HL-60 (cell line): ENCODE results near the gene USP10.

ENCODE experiments used
- GABPA ChIP-seq: IDR thresholded peaks from 2 replicates; pipeline ENCODE4 v1.6.1; 2012; ENCODE audit warnings: low read depth
- POLR2AphosphoS5 ChIP-seq: IDR thresholded peaks from 2 replicates; pipeline ENCODE4 v1.6.1; 2012; ENCODE audit warnings: low read depth
- TF ChIP-seq, protein P1 (sequence below): IDR thresholded peaks from one replicate; pipeline ENCODE4 v1.5.1; 2011; ENCODE audit warnings: low read length, control low read depth, inconsistent platforms; ENCODE audit not compliant: insufficient read depth
- TF ChIP-seq, protein P2 (sequence below): IDR thresholded peaks from 2 replicates; pipeline ENCODE4 v1.6.1; 2012; ENCODE audit warnings: low read depth; ENCODE audit not compliant: insufficient replicate concordance

- TF ChIP-seq, protein P1, sequence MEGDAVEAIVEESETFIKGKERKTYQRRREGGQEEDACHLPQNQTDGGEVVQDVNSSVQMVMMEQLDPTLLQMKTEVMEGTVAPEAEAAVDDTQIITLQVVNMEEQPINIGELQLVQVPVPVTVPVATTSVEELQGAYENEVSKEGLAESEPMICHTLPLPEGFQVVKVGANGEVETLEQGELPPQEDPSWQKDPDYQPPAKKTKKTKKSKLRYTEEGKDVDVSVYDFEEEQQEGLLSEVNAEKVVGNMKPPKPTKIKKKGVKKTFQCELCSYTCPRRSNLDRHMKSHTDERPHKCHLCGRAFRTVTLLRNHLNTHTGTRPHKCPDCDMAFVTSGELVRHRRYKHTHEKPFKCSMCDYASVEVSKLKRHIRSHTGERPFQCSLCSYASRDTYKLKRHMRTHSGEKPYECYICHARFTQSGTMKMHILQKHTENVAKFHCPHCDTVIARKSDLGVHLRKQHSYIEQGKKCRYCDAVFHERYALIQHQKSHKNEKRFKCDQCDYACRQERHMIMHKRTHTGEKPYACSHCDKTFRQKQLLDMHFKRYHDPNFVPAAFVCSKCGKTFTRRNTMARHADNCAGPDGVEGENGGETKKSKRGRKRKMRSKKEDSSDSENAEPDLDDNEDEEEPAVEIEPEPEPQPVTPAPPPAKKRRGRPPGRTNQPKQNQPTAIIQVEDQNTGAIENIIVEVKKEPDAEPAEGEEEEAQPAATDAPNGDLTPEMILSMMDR, result no peak
- TF ChIP-seq, protein P2, sequence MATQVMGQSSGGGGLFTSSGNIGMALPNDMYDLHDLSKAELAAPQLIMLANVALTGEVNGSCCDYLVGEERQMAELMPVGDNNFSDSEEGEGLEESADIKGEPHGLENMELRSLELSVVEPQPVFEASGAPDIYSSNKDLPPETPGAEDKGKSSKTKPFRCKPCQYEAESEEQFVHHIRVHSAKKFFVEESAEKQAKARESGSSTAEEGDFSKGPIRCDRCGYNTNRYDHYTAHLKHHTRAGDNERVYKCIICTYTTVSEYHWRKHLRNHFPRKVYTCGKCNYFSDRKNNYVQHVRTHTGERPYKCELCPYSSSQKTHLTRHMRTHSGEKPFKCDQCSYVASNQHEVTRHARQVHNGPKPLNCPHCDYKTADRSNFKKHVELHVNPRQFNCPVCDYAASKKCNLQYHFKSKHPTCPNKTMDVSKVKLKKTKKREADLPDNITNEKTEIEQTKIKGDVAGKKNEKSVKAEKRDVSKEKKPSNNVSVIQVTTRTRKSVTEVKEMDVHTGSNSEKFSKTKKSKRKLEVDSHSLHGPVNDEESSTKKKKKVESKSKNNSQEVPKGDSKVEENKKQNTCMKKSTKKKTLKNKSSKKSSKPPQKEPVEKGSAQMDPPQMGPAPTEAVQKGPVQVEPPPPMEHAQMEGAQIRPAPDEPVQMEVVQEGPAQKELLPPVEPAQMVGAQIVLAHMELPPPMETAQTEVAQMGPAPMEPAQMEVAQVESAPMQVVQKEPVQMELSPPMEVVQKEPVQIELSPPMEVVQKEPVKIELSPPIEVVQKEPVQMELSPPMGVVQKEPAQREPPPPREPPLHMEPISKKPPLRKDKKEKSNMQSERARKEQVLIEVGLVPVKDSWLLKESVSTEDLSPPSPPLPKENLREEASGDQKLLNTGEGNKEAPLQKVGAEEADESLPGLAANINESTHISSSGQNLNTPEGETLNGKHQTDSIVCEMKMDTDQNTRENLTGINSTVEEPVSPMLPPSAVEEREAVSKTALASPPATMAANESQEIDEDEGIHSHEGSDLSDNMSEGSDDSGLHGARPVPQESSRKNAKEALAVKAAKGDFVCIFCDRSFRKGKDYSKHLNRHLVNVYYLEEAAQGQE, result no peak
- no peak for TF ChIP-seq POLR2AphosphoS5
- no peak for TF ChIP-seq GABPA
Measured at GRCh38 chr16:84754956-84755672, 55.3 kb downstream of the USP10 start.
